Heart right ventricle (tissue), 16 donors: ENCODE measurements around the gene KRTAP10-7. TPM values are rescaled to one million over a fixed set of nuclear protein-coding genes. Genes with fewer than 3 reads are reported as not detected.
"Not testable (repeated sequence)": the region's sequence is repeated elsewhere in the genome, so short reads cannot be mapped to it uniquely, and the experiment has no call there.

Experiments used
- ATAC-seq, 8 donors: fragments of 200-7000 bp; cut with Tn5 transposase; one replicate each; pipeline ENCODE4 v1.9.1; 2020; ENCODE audit warnings: mild to moderate bottlenecking in 8 of 8, moderate library complexity in 8 of 8, moderate number of reproducible peaks in 1 of 8
- DNase-seq, 2 donors: peaks; one replicate each; pipeline ENCODE4 v3.0.0-alpha.2; 2020
- H3K27ac ChIP-seq, 10 donors: fragments of 200-600 bp; sonication (generic) in 2 of 10; one replicate each; pipeline versions ENCODE4 v1.5.0 to v1.8.0; 2020 to 2022; ENCODE audit warnings: mild to moderate bottlenecking in 3 of 10
- H3K27me3 ChIP-seq, 7 donors: fragments of 200-600 bp; one replicate each; pipeline ENCODE4 v1.8.0; 2021 to 2022; ENCODE audit warnings: mild to moderate bottlenecking in 2 of 7
- H3K36me3 ChIP-seq, 9 donors: fragments of 200-600 bp; sonication (generic) in 1 of 9; one replicate each; pipeline versions ENCODE4 v1.5.0 to v1.8.0; 2020 to 2022; ENCODE audit warnings: mild to moderate bottlenecking in 2 of 9
- H3K4me1 ChIP-seq, 9 donors: fragments of 200-600 bp; sonication (generic) in 1 of 9; one replicate each; pipeline versions ENCODE4 v1.5.0 to v1.8.0; 2020 to 2022; ENCODE audit warnings: mild to moderate bottlenecking in 4 of 9
- H3K4me3 ChIP-seq, 10 donors: fragments of 200-600 bp; sonication (generic) in 2 of 10; one replicate each; pipeline versions ENCODE4 v1.5.0 to v1.8.0; 2020 to 2022; ENCODE audit warnings: mild to moderate bottlenecking in 7 of 10, moderate library complexity in 2 of 10
- H3K9me3 ChIP-seq, 11 donors: fragments of 200-600 bp in 10 of 11; sonication (generic) in 2 of 11; one replicate each; pipeline versions ENCODE4 v1.5.0 to v1.8.0; 2013 to 2022; ENCODE audit warnings: mild to moderate bottlenecking in 2 of 11, control low read depth in 1 of 11, moderate library complexity in 1 of 11
- WGBS, 2 donors: extraction: QIAGEN DNeasy Blood & Tissue Kit; methylation state at CpG; one replicate each; pipeline ENCODE4 v1.1.7; 2013; ENCODE audit warnings: inconsistent platforms in 1 of 2; 5-methylcytosine and 5-hydroxymethylcytosine counted together
- intact Hi-C, 10 donors: fragments of 100-400 bp; cut with DNase I; formaldehyde crosslinking; loops; one replicate each; pipeline versions ENCODE4 v1.11.1 to v1.14.2; 2022
- polyA plus RNA-seq, 2 donors: library from polyadenylated mRNA; stranded (reverse); fragments of 200-250 nt; gene quantifications; one replicate each; pipeline ENCODE4 v1.2.3, GENCODE V29; 2013
- total RNA-seq, 10 donors: library from RNA; stranded (reverse); fragmentation: NEBNext Ultra II Directional in 3 of 10; extraction: Animal tissue kit (Norgen Biotek cat#: 25700) in 3 of 10; gene quantifications; one replicate each; pipeline versions ENCODE4 v1.2.1 to v1.2.4, GENCODE V29; 2021 to 2023
- TF ChIP-seq, protein P1 (sequence below), 9 donors: fragments of 200-600 bp; sonication (generic) in 2 of 9; IDR thresholded peaks; one replicate each; pipeline versions ENCODE4 v1.5.0 to v1.8.0; 2021 to 2022; ENCODE audit warnings: antibody characterized with exemption in 9 of 9, mild to moderate bottlenecking in 5 of 9, moderate library complexity in 1 of 9
- donor health status: Arrhythmogenic right ventricular cardiomyopathy.
- donor health status: ischemic (EF 13 %, LVEDD 7.1; RV severe dilation, severe dysfunction).
- donor health status: healthy with polysubstance abuse.
- donor health status: DM: no; HTN: yes; CAD: no.
- donor health status: DM: no; HTN: no; CAD: no.
- donor health status: ischemic (EF 25% LVEDD 6.9; RV normal size, moderate dysfunction).
- donor health status: ischemic (EF 25% LVEDD 5.7; RV mildly dilated, moderate dysfunction).
- donor health status: healthy.
- donor health status: DM: yes; HTN: yes; CAD: no.
- donor health status: Ischemic cardiomyopathy.
- donor health status: ischemic (EF 35%, LVEDD 5.7; RV mildly dilated, moderate dysfunction).
- donor health status: nonischemic (EF 11% LVEDD 7.7; RV severe dilation, severe dysfunction).
- donor health status: DM: yes; HTN: yes; CAD: no.
- donor health status: PGD.
- donor health status: ischemic (EF 29% LVEDD 5.4; RV normal size, mild dysfunction).
- donor health status: nonischemic (EF 23%, LVEDD 6.1; RV moderate dilation, normal function).

KRTAP10-7 gene
- total and polyA plus RNA-seq, 12 donors = not detected

DNA sequence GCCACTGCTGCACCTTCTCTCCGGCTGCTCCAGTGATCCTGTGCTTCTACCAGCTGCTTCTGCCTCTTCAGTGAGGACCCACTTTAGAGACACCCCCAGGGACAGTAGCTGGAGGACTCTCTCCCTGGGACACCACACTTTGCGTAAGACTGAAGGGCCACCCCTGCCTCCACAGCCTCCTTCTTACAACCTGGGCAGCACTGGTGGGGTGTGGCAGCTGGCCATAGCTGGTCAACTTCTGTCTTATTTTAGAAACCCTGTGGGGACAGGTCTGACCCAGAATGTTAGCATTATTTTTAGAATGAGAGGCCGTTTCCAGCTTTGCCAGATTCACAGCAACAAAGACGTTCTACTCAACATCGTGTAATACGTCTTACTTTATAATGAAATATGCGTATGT is 25.4 kb downstream of the KRTAP10-7 start:
- DNase-seq (no peak), ATAC-seq (peak in 1 of 8 donors; percentile 59)
- peaks cover 0 to 31% (median 0%) of the 10 kb centered on the region in 7 donors for H3K27me3 ChIP-seq
- no peak overlapping the region for H3K4me3 ChIP-seq
- no peaks in the 10 kb centered on the region for H3K36me3 ChIP-seq
- H3K27ac ChIP-seq = no peak overlapping the region
- TF ChIP-seq, protein P1, sequence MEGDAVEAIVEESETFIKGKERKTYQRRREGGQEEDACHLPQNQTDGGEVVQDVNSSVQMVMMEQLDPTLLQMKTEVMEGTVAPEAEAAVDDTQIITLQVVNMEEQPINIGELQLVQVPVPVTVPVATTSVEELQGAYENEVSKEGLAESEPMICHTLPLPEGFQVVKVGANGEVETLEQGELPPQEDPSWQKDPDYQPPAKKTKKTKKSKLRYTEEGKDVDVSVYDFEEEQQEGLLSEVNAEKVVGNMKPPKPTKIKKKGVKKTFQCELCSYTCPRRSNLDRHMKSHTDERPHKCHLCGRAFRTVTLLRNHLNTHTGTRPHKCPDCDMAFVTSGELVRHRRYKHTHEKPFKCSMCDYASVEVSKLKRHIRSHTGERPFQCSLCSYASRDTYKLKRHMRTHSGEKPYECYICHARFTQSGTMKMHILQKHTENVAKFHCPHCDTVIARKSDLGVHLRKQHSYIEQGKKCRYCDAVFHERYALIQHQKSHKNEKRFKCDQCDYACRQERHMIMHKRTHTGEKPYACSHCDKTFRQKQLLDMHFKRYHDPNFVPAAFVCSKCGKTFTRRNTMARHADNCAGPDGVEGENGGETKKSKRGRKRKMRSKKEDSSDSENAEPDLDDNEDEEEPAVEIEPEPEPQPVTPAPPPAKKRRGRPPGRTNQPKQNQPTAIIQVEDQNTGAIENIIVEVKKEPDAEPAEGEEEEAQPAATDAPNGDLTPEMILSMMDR (IDR thresholded peaks at IDR 0.05) = no peak
- peaks cover 0 to 44% (median 15%) of the 10 kb centered on the region in 11 donors for H3K9me3 ChIP-seq
- 77 to 79% methylated on average over 7 of the region's 7 CpGs for WGBS, 2 donors
- intact Hi-C loops = loop anchor here in 1 of 10 donors (10.0 kb wide), 1 partner anchor 159 kb away; no protein-coding TSS in a partner anchor
- peaks cover 0 to 7% (median 0%) of the 10 kb centered on the region in 9 donors for H3K4me1 ChIP-seq

DNA sequence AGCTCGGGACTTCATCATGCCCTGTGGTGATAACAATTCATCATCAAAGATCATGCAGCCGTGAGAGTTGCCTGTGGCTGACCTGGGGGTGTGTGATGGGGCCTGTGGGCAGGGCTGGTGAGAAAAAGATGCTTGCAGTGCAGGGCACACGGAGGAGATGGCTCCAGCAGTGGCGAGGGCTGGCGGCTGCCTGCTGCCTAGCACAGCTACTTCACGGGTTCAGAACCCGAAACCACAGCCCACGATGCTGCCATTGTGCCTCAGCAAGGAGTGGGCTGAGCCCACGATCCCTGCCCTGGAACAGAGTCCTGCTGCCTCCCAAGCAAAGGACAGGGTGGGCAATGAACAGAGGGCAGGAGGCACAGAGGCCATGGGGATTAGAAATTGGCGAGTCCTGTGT is 25.9 kb downstream of the KRTAP10-7 start:
- H3K4me1 ChIP-seq = peaks cover 0 to 7% (median 0%) of the 10 kb centered on the region in 9 donors
- H3K27ac ChIP-seq = no peak overlapping the region
- peaks cover 0 to 31% (median 0%) of the 10 kb centered on the region in 7 donors for H3K27me3 ChIP-seq
- DNase-seq (no peak), ATAC-seq (peak in 2 of 8 donors; percentile 23 to 36)
- intact Hi-C loops = loop anchor here in 1 of 10 donors (10.0 kb wide), 1 partner anchor 159 kb away; no protein-coding TSS in a partner anchor
- no peaks in the 10 kb centered on the region for H3K36me3 ChIP-seq
- peaks cover 0 to 44% (median 16%) of the 10 kb centered on the region in 11 donors for H3K9me3 ChIP-seq
- 75 to 76% methylated on average over 10 of the region's 10 CpGs for WGBS, 2 donors
- no peak overlapping the region for H3K4me3 ChIP-seq
- TF ChIP-seq, protein P1 (IDR thresholded peaks at IDR 0.05) = no peak

DNA sequence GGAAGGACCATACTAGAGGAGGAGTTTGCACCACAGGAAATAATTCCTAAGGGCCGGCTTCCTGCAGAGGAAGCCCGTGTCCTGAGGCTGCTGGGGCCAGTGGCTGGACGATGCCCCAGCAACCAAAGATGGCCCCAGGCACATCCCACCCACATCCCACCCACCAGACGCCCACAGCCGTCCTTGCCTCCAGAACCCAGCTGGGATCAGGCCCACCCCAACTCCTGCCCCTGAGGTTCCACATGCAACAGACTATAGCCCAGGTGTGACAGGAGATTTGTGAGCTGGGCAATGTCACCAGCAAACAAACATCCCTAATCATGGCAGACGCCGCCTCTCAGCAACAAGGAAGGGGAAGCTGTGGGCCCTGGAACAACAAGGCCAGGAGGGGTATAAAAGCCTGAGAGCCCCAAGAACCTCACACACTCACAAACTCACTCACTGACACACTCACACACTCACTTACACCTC is 26.3 kb downstream of the KRTAP10-7 start, which contains the start of gene KRTAP10-9:
Gene KRTAP10-9, plus strand, starts transcription at position 421 of the 471 bp plus-strand sequence. CDS start 79 bp downstream, outside the sequence.
- H3K36me3 ChIP-seq = no peaks in the 10 kb centered on the region
- 44 to 71% methylated on average over 7 of the region's 7 CpGs for WGBS, 2 donors
- no peak within 1 kb of the TSS for H3K27ac ChIP-seq
- ATAC-seq (peak in 1 of 8 donors; percentile 36), DNase-seq (no peak)
- H3K9me3 ChIP-seq = peaks cover 0 to 49% (median 21%) of the 10 kb centered on the region in 11 donors
- TF ChIP-seq, protein P1 (IDR thresholded peaks at IDR 0.05) = no peak
- no peak within 1 kb of the TSS for H3K4me3 ChIP-seq
- intact Hi-C loops = loop anchor here in 1 of 10 donors (10.0 kb wide), 1 partner anchor 158 kb away; no protein-coding TSS in a partner anchor
- H3K4me1 ChIP-seq = peaks cover 0 to 7% (median 0%) of the 10 kb centered on the region in 9 donors
- H3K27me3 ChIP-seq = peaks cover 0 to 31% (median 0%) of the 10 kb centered on the region in 7 donors

DNA sequence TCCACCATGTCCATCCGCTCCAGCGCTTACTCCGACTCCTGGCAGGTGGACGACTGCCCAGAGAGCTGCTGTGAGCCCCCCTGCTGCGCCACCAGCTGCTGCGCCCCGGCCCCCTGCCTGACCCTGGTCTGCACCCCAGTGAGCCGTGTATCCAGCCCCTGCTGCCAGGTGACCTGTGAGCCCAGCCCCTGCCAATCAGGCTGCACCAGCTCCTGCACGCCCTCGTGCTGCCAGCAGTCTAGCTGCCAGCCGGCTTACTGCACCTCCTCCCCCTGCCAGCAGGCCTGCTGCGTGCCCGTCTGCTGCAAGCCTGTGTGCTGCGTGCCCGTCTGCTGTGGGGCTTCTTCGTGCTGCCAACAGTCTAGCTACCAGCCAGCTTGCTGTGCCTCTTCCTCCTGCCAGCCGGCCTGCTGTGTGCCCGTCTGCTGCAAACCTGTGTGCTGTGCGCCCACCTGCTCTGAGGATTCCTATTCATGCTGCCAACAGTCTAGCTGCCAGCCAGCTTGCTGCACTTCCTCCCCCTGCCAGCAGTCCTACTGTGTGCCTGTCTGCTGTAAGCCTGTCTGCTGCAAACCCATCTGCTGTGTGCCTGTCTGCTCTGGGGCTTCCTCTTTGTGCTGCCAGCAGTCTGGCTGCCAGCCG is 26.9 kb downstream of the KRTAP10-7 start:
- 75 to 84% methylated on average over 15 to 17 of the region's 20 CpGs for WGBS, 2 donors

DNA sequence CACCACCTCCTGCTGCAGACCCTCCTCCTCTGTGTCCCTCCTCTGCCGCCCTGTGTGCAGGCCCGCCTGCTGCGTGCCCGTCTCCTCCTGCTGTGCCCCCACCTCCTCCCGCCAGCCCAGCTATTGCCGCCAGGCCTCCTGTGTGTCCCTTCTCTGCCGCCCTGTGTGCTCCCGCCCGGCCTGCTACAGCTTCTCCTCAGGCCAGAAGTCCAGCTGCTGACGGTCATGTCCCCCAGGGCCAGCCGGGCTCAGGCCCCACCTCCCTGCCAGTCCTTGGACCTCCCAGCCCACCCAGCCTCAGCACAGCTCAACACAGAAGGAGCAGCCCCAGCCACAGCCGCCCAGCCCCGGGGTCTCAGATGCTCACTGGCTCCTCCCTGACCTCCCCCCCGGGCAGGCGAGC is 27.4 kb downstream of the KRTAP10-7 start:
- not testable (repeated sequence) for DNase-seq, H3K36me3 ChIP-seq, H3K4me1 ChIP-seq, H3K4me3 ChIP-seq, H3K27ac ChIP-seq
- peak in 2 of 8 donors; percentile 27 to 49 for ATAC-seq
- peaks cover 0 to 55% (median 32%) of the 10 kb centered on the region in 11 donors for H3K9me3 ChIP-seq
- H3K27me3 ChIP-seq = peaks cover 0 to 31% (median 0%) of the 10 kb centered on the region in 7 donors
- intact Hi-C loops = loop anchor here in 1 of 10 donors (10.0 kb wide), 1 partner anchor 157 kb away; no protein-coding TSS in a partner anchor
- WGBS, 2 donors = 41 to 48% methylated on average over 13 to 14 of the region's 15 CpGs

More for the DNA sequence above, 26.9 kb downstream of the KRTAP10-7 start:
- intact Hi-C loops = loop anchor here in 1 of 10 donors (10.0 kb wide), 1 partner anchor 157 kb away; no protein-coding TSS in a partner anchor
- not testable (repeated sequence) for H3K36me3 ChIP-seq, ATAC-seq, DNase-seq, H3K4me3 ChIP-seq, H3K27ac ChIP-seq, H3K4me1 ChIP-seq
- Histone ChIP-seq H3K27me3 (peaks cover 0 to 31% (median 0%) of the 10 kb centered on the region in 7 donors), H3K9me3 (peaks cover 0 to 55% (median 27%) of the 10 kb centered on the region in 11 donors)
